Neutrophil (primary cell): Measurements from ENCODE around the gene GIGYF2.

Experiments used
- H3K27ac ChIP-seq: fragments of 200-600 bp; sonication (generic); 2 replicates; pipeline ENCODE4 v1.5.1; 2016; ENCODE audit warnings: mild to moderate bottlenecking, moderate library complexity
- H3K27me3 ChIP-seq: fragments of 200-600 bp; sonication (generic); 2 replicates; pipeline ENCODE4 v1.6.0; 2016; ENCODE audit warnings: mild to moderate bottlenecking
- H3K36me3 ChIP-seq: fragments of 200-600 bp; sonication (generic); 2 replicates; pipeline ENCODE4 v1.5.1; 2017
- H3K4me1 ChIP-seq, 2 experiments: fragments of 200-600 bp in 1 of 2; sonication (generic) in 1 of 2; 1 replicate in 1 of 2; 2 replicates in 1 of 2; pipeline versions ENCODE4 v1.5.1 to v1.6.1; 2013 to 2016; ENCODE audit warnings: low read depth in 1 of 2, low read length in 1 of 2, mild to moderate bottlenecking in 1 of 2, moderate library complexity in 1 of 2; ENCODE audit not compliant: control insufficient read depth in 1 of 2, insufficient read depth in 1 of 2
- H3K4me3 ChIP-seq, 2 experiments: fragments of 200-600 bp in 1 of 2; sonication (generic) in 1 of 2; 1 replicate in 1 of 2; 2 replicates in 1 of 2; pipeline ENCODE4 v1.5.1; 2013 to 2016; ENCODE audit warnings: low read depth in 1 of 2, low read length in 1 of 2, mild to moderate bottlenecking in 1 of 2, moderate library complexity in 1 of 2
- H3K9me3 ChIP-seq: fragments of 200-600 bp; sonication (generic); 2 replicates; pipeline ENCODE4 v1.5.1; 2016
- CTCF ChIP-seq: fragments of 200-600 bp; sonication (generic); IDR thresholded peaks from 2 replicates; pipeline ENCODE4 v1.5.1; 2016; ENCODE audit warnings: antibody characterized with exemption

Gene GIGYF2

GRCh38 chr2:232890896-232891601 is 193.9 kb downstream of the GIGYF2 start:
- Histone ChIP-seq H3K27me3 (peaks cover 18% of the 10 kb centered on the region), H3K4me1 (no peaks in the 10 kb centered on the region), H3K36me3 (no peaks in the 10 kb centered on the region), H3K4me3 (no peak overlapping the region), H3K9me3 (no peaks in the 10 kb centered on the region), H3K27ac (no peak overlapping the region)
- no peak for TF ChIP-seq CTCF

- peaks cover 18% of the 10 kb centered on the region for H3K27me3 ChIP-seq
- H3K36me3 ChIP-seq = no peaks in the 10 kb centered on the region
- H3K4me1 ChIP-seq = no peaks in the 10 kb centered on the region
- H3K4me3 ChIP-seq = no peak overlapping the region
- H3K9me3 ChIP-seq = no peaks in the 10 kb centered on the region
- no peak for TF ChIP-seq CTCF
- no peak overlapping the region for H3K27ac ChIP-seq
Measured at GRCh38 chr2:232891621-232892071, 194.5 kb downstream of the GIGYF2 start.

DNA sequence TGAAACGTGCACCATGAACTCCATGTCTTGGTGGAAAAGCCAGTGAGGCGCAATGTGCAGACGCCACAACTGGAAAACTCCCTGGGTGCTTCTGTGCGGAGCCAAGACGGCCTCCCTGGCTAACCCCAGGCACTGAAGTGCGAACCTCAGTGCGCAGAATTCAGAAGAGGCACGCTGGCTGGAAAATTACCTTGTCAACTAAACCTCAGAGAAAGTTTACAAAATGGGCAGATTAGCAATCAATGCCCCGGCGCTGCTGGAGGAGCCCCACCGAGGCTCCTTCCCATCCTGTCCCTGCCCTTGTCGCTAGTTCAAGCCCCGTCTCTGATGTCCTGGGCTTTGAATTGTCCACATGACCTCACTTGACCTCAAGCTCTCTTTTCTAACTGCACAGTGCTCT is 195.1 kb downstream of the GIGYF2 start:
- TF ChIP-seq CTCF = no peak

GRCh38 chr2:232892843-232893242 is 195.7 kb downstream of the GIGYF2 start:
- TF ChIP-seq CTCF = no peak
- peaks cover 18% of the 10 kb centered on the region for H3K27me3 ChIP-seq
- no peaks in the 10 kb centered on the region for H3K36me3 ChIP-seq
- H3K4me3 ChIP-seq = no peak overlapping the region
- H3K27ac ChIP-seq = no peak overlapping the region
- no peaks in the 10 kb centered on the region for H3K4me1 ChIP-seq
- H3K9me3 ChIP-seq = no peaks in the 10 kb centered on the region

More for the DNA sequence above, 195.1 kb downstream of the GIGYF2 start:
- no peak overlapping the region for H3K4me3 ChIP-seq
- no peaks in the 10 kb centered on the region for H3K9me3 ChIP-seq
- H3K27ac ChIP-seq = no peak overlapping the region
- H3K4me1 ChIP-seq = no peaks in the 10 kb centered on the region
- H3K36me3 ChIP-seq = no peaks in the 10 kb centered on the region
- peaks cover 18% of the 10 kb centered on the region for H3K27me3 ChIP-seq

- H3K36me3 ChIP-seq = no peaks in the 10 kb centered on the region
- H3K27ac ChIP-seq = no peak overlapping the region
- no peak for TF ChIP-seq CTCF
- H3K4me1 ChIP-seq = no peaks in the 10 kb centered on the region
- H3K9me3 ChIP-seq = no peaks in the 10 kb centered on the region
- no peak overlapping the region for H3K4me3 ChIP-seq
- H3K27me3 ChIP-seq = peaks cover 18% of the 10 kb centered on the region
Measured at GRCh38 chr2:232893834-232894233, 196.7 kb downstream of the GIGYF2 start.
